HG03457 (cell line): ENCODE results near the gene OLR1.

Experiments
- ATAC-seq: cut with Tn5 transposase; IDR thresholded peaks from one replicate; pipeline ENCODE4 v1.9.1; 2021; ENCODE audit warnings: moderate number of reproducible peaks; ENCODE audit not compliant: unreplicated experiment

The OLR1 gene

GRCh38 chr12:10110256-10110844 lies 61.6 kb downstream of the OLR1 start:
- no peak for ATAC-seq
